DMS53 treated with DMSO at 0.1 percent for 48 hours (cell line): ENCODE data around the gene LPCAT2.

Experiments used
- DNase-seq: peaks from one replicate; lab custom pipeline; 2025; ENCODE audit not compliant: unreplicated experiment; lab: John Stamatoyannopoulos, UW

The LPCAT2 gene

GRCh38 chr16:55501549-55502322 is 7.1 kb upstream of the LPCAT2 start:
- DNase-seq, result no peak

- no peak for DNase-seq
These were observed 6.0 kb upstream of the LPCAT2 start for GRCh38 chr16:55502801-55503366.

GRCh38 chr16:55503726-55504550 is 4.9 kb upstream of the LPCAT2 start:
- DNase-seq, result no peak

GRCh38 chr16:55505333-55506015 is 3.4 kb upstream of the LPCAT2 start:
- no peak for DNase-seq

- no peak for DNase-seq
These were observed 2.8 kb upstream of the LPCAT2 start for GRCh38 chr16:55506083-55506482.

GRCh38 chr16:55506708-55507107 is 2.2 kb upstream of the LPCAT2 start:
- no peak for DNase-seq

GRCh38 chr16:55508271-55508921 is 476 bp upstream of the LPCAT2 start:
- no peak for DNase-seq

GRCh38 chr16:55510185-55510805 is 1.4 kb downstream of the LPCAT2 start:
- no peak for DNase-seq

- DNase-seq, result no peak
These were observed 4.1 kb downstream of the LPCAT2 start for GRCh38 chr16:55512941-55513340.

- DNase-seq, result no peak
These were observed 4.7 kb downstream of the LPCAT2 start for GRCh38 chr16:55513616-55514015.

GRCh38 chr16:55515111-55515510 is 6.2 kb downstream of the LPCAT2 start:
- no peak for DNase-seq

- no peak for DNase-seq
These were observed 12.9 kb downstream of the LPCAT2 start for GRCh38 chr16:55521792-55522191.

GRCh38 chr16:55526441-55526840 is 17.6 kb downstream of the LPCAT2 start:
- DNase-seq, result no peak

- DNase-seq, result no peak
These were observed 19.0 kb downstream of the LPCAT2 start for GRCh38 chr16:55527885-55528284.

GRCh38 chr16:55529018-55529417 is 20.1 kb downstream of the LPCAT2 start:
- no peak for DNase-seq

GRCh38 chr16:55530316-55530856 is 21.5 kb downstream of the LPCAT2 start:
- DNase-seq, result no peak

- DNase-seq, result no peak
These were observed 23.4 kb downstream of the LPCAT2 start for GRCh38 chr16:55532227-55532626.

- no peak for DNase-seq
These were observed 25.9 kb downstream of the LPCAT2 start for GRCh38 chr16:55534756-55535155.

- DNase-seq, result no peak
These were observed 30.2 kb downstream of the LPCAT2 start for GRCh38 chr16:55539049-55539448.

GRCh38 chr16:55539488-55539887 is 30.6 kb downstream of the LPCAT2 start:
- no peak for DNase-seq
